SU-DHL-6 (cell line): Measurements from ENCODE around the gene TMTC1.

Experiments
- H2AFZ ChIP-seq: fragments of 200-600 bp; sonication (generic); 2 replicates; pipeline ENCODE4 v1.6.1; 2014; ENCODE audit warnings: low read depth, mild to moderate bottlenecking, moderate library complexity, mixed read lengths, antibody characterized with exemption, low read length; ENCODE audit not compliant: severe bottlenecking
- H3F3A ChIP-seq: fragments of 200-600 bp; shearing (Covaris generic); 2 replicates; pipeline ENCODE4 v1.6.0; 2016; ENCODE audit warnings: antibody characterized with exemption, mild to moderate bottlenecking; ENCODE audit not compliant: insufficient read depth
- H3K27ac ChIP-seq: fragments of 200-600 bp; sonication (generic); 2 replicates; pipeline ENCODE4 v1.5.1; 2016; ENCODE audit warnings: low read depth, mild to moderate bottlenecking, low read length, moderate library complexity, mixed read lengths
- H3K27me3 ChIP-seq: fragments of 200-600 bp; sonication (generic), shearing (Covaris generic); 2 replicates; pipeline ENCODE4 v1.6.0; 2014; ENCODE audit warnings: mild to moderate bottlenecking, low read length
- H3K36me3 ChIP-seq: fragments of 200-600 bp; sonication (generic); 2 replicates; pipeline ENCODE4 v1.6.1; 2014; ENCODE audit warnings: mild to moderate bottlenecking, low read length, mixed read lengths
- H3K4me2 ChIP-seq: fragments of 300-600, 200-600 bp; shearing (Covaris generic), sonication (generic); 2 replicates; pipeline ENCODE4 v1.6.0; 2014; ENCODE audit warnings: low read length, low read depth, mild to moderate bottlenecking; ENCODE audit not compliant: poor library complexity, severe bottlenecking
- H3K4me3 ChIP-seq: fragments of 200-600 bp; sonication (generic); 2 replicates; pipeline ENCODE4 v1.5.1; 2014; ENCODE audit warnings: antibody characterized with exemption, low read length, mild to moderate bottlenecking, mixed read lengths; ENCODE audit not compliant: insufficient read depth, poor library complexity, severe bottlenecking
- H3K79me2 ChIP-seq: fragments of 200-600 bp; sonication (generic); 2 replicates; pipeline ENCODE4 v1.6.1; 2014; ENCODE audit warnings: mild to moderate bottlenecking, low read length, moderate library complexity; ENCODE audit not compliant: insufficient read depth
- H3K9ac ChIP-seq: fragments of 200-600 bp; sonication (generic); 2 replicates; pipeline ENCODE4 v1.7.0; 2014; ENCODE audit warnings: mild to moderate bottlenecking, low read length
- H3K9me2 ChIP-seq: fragments of 200-600 bp; sonication (generic); replicated peaks from 2 replicates; pipeline ENCODE4 v1.6.1; 2014; ENCODE audit warnings: low read length; ENCODE audit not compliant: insufficient read depth
- H3K9me3 ChIP-seq: fragments of 200-600 bp; sonication (generic); 2 replicates; pipeline ENCODE4 v1.6.1; 2014; ENCODE audit warnings: low read length, mixed read lengths; ENCODE audit not compliant: insufficient read depth
- H4K20me1 ChIP-seq: fragments of 200-600 bp; sonication (generic); 2 replicates; pipeline ENCODE4 v1.6.1; 2014; ENCODE audit warnings: low read depth, mild to moderate bottlenecking, antibody characterized with exemption, low read length, moderate library complexity, mixed read lengths
- CTCF ChIP-seq: fragments of 200-600 bp; sonication (generic); IDR thresholded peaks from one replicate; pipeline ENCODE4 v1.5.1; 2017; ENCODE audit warnings: antibody characterized with exemption, mild to moderate bottlenecking, low read length, moderate library complexity; ENCODE audit not compliant: insufficient read depth, poor library complexity, severe bottlenecking
- EZH2phosphoT487 ChIP-seq: fragments of 200-600 bp; sonication (generic), shearing (Covaris generic); conservative IDR thresholded peaks from 2 replicates; pipeline ENCODE4 v1.6.1; 2018; ENCODE audit warnings: mild to moderate bottlenecking, antibody characterized with exemption, low read length, moderate library complexity, mixed read lengths

Gene TMTC1

GRCh38 chr12:29564925-29565324 is 218.8 kb downstream of the TMTC1 start:
- no peak overlapping the region for H2AFZ ChIP-seq

GRCh38 chr12:29563636-29564035 is 220.1 kb downstream of the TMTC1 start:
- no peaks in the 10 kb centered on the region for H3F3A ChIP-seq
- no peak for TF ChIP-seq CTCF
- H3K9me2 ChIP-seq = no peaks in the 10 kb centered on the region
- no peaks in the 10 kb centered on the region for H3K36me3 ChIP-seq
- H2AFZ ChIP-seq = no peak overlapping the region
- no peak overlapping the region for H3K27ac ChIP-seq
- H3K27me3 ChIP-seq = no peaks in the 10 kb centered on the region
- no peak overlapping the region for H3K4me3 ChIP-seq
- H3K4me2 ChIP-seq = no peak overlapping the region
- no peaks in the 10 kb centered on the region for H3K9me3 ChIP-seq
- H3K9ac ChIP-seq = no peak overlapping the region
- H4K20me1 ChIP-seq = no peaks in the 10 kb centered on the region
- H3K79me2 ChIP-seq = no peaks in the 10 kb centered on the region

More at GRCh38 chr12:29564925-29565324, 218.8 kb downstream of the TMTC1 start:
- H3K36me3 ChIP-seq = no peaks in the 10 kb centered on the region
- TF ChIP-seq EZH2phosphoT487 (no peak), CTCF (no peak)
- no peaks in the 10 kb centered on the region for H3F3A ChIP-seq
- no peaks in the 10 kb centered on the region for H4K20me1 ChIP-seq
- no peak overlapping the region for H3K9ac ChIP-seq
- H3K79me2 ChIP-seq = no peaks in the 10 kb centered on the region
- H3K4me2 ChIP-seq = no peak overlapping the region
- no peaks in the 10 kb centered on the region for H3K27me3 ChIP-seq
- no peaks in the 10 kb centered on the region for H3K9me3 ChIP-seq
- no peak overlapping the region for H3K27ac ChIP-seq
- no peaks in the 10 kb centered on the region for H3K9me2 ChIP-seq
- no peak overlapping the region for H3K4me3 ChIP-seq

- Histone ChIP-seq H4K20me1 (no peaks in the 10 kb centered on the region), H3K27me3 (no peaks in the 10 kb centered on the region), H3K27ac (no peak overlapping the region), H3K79me2 (no peaks in the 10 kb centered on the region), H3K4me2 (no peak overlapping the region), H3K9me3 (no peaks in the 10 kb centered on the region), H3F3A (no peaks in the 10 kb centered on the region), H3K9me2 (no peaks in the 10 kb centered on the region), H3K4me3 (no peak overlapping the region), H3K36me3 (no peaks in the 10 kb centered on the region), H2AFZ (no peak overlapping the region), H3K9ac (no peak overlapping the region)
- TF ChIP-seq CTCF = no peak
These were observed 220.7 kb downstream of the TMTC1 start for GRCh38 chr12:29563071-29563470.
